Inflammatory macrophage (primary cell): ENCODE data around the gene CDK1.

Source experiments
- DNase-seq, 2 donors: peaks; one replicate each; pipeline ENCODE4 v3.0.0-alpha.2; 2020 to 2022
- total RNA-seq, 18 experiments: gene quantifications; one replicate each; lab custom pipeline; 2026; ENCODE audit warnings: mixed read lengths in 6 of 18, inconsistent platforms in 2 of 18; lab: John Stamatoyannopoulos, UW

CDK1 gene
- 25.7 to 95.1 (median 37.6) reads per million in 18 experiments for total RNA-seq

- DNase-seq = peak; percentile 98
Measured at GRCh38 chr10:60778214-60778970, at the start of gene CDK1. CDK1 (plus strand) TSS chr10:60778478; CDS start chr10:60780166, 1,688 bp downstream.

GRCh38 chr10:60729106-60729505 is 49.2 kb upstream of the CDK1 start:
- no peak for DNase-seq

GRCh38 chr10:60731134-60731885 is 47.0 kb upstream of the CDK1 start:
- no peak for DNase-seq

GRCh38 chr10:60732198-60732806 is 46.0 kb upstream of the CDK1 start:
- no peak for DNase-seq

- no peak for DNase-seq
Measured at GRCh38 chr10:60732807-60733516, 45.3 kb upstream of the CDK1 start.

- DNase-seq = no peak
Measured at GRCh38 chr10:60733517-60733822, 44.8 kb upstream of the CDK1 start.

- no peak for DNase-seq
Measured at GRCh38 chr10:60733826-60734225, 44.5 kb upstream of the CDK1 start.

- no peak for DNase-seq
Measured at GRCh38 chr10:60734226-60734625, 44.1 kb upstream of the CDK1 start.

- no peak for DNase-seq
Measured at GRCh38 chr10:60735244-60735643, 43.0 kb upstream of the CDK1 start.

GRCh38 chr10:60737242-60737641 is 41.0 kb upstream of the CDK1 start:
- DNase-seq = no peak

GRCh38 chr10:60739558-60739957 is 38.7 kb upstream of the CDK1 start:
- DNase-seq = no peak

- no peak for DNase-seq
Measured at GRCh38 chr10:60742512-60742911, 35.8 kb upstream of the CDK1 start.

GRCh38 chr10:60747817-60748469 is 30.3 kb upstream of the CDK1 start:
- DNase-seq = no peak

- DNase-seq = no peak
Measured at GRCh38 chr10:60753152-60753551, 25.1 kb upstream of the CDK1 start.

GRCh38 chr10:60753817-60754216 is 24.5 kb upstream of the CDK1 start:
- DNase-seq = no peak

- no peak for DNase-seq
Measured at GRCh38 chr10:60757420-60757895, 20.8 kb upstream of the CDK1 start.

GRCh38 chr10:60759181-60759580 is 19.1 kb upstream of the CDK1 start:
- DNase-seq = no peak

- no peak for DNase-seq
Measured at GRCh38 chr10:60760711-60761210, 17.5 kb upstream of the CDK1 start.

- DNase-seq = no peak
Measured at GRCh38 chr10:60762554-60762953, 15.7 kb upstream of the CDK1 start.

GRCh38 chr10:60767424-60767823 is 10.9 kb upstream of the CDK1 start:
- DNase-seq = no peak

GRCh38 chr10:60769406-60769805 is 8.9 kb upstream of the CDK1 start:
- DNase-seq = no peak

- no peak for DNase-seq
Measured at GRCh38 chr10:60777696-60778213, 523 bp upstream of the CDK1 start.
